Adipocyte (in vitro differentiated cells): Measurements from ENCODE around the gene TRPM3.

Source experiments
- DNase-seq: peaks from one replicate; pipeline ENCODE4 v3.0.0-alpha.2; 2015; ENCODE audit warnings: low read depth
- H3K27me3 ChIP-seq: replicated peaks from 2 replicates; pipeline ENCODE4 v1.7.0; 2013; ENCODE audit warnings: mild to moderate bottlenecking, low read length, moderate library complexity; ENCODE audit not compliant: control insufficient read depth, insufficient read depth
- H3K36me3 ChIP-seq: 2 replicates; pipeline ENCODE4 v1.7.0; 2013; ENCODE audit warnings: low read length, mild to moderate bottlenecking, moderate library complexity; ENCODE audit not compliant: control insufficient read depth, insufficient read depth, severe bottlenecking
- H3K4me1 ChIP-seq: 2 replicates; pipeline ENCODE4 v1.7.0; 2013; ENCODE audit warnings: mild to moderate bottlenecking, low read length, moderate library complexity; ENCODE audit not compliant: control insufficient read depth, insufficient read depth
- H3K4me3 ChIP-seq: 2 replicates; pipeline ENCODE4 v1.7.0; 2013; ENCODE audit warnings: mild to moderate bottlenecking, low read length, moderate library complexity
- H3K9ac ChIP-seq: 2 replicates; pipeline ENCODE4 v1.7.0; 2013; ENCODE audit warnings: mild to moderate bottlenecking, low read length, moderate library complexity
- H3K9me3 ChIP-seq: 2 replicates; pipeline ENCODE4 v1.7.0; 2013; ENCODE audit warnings: mild to moderate bottlenecking, low read length, moderate library complexity; ENCODE audit not compliant: control insufficient read depth

The TRPM3 gene

DNA sequence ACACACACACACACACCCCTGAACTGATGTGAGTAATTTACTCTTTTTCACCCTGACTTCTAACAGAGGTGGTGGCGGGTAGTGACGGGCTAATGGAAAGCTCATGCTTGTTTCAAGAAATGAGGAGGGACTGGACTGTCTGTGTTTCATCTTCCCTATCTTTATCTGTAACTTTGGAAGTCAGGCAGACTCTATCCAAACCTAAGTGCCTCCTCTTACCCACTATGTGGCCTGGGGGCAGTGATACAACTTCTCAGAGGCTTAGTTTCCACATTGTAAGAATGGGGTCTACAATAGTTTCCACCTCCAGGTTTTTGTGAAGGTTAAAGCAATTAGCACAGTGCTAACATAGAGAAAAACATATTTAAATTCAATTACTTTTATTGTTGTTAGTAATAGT lies 5.9 kb upstream of the TRPM3 start:
- no peaks in the 10 kb centered on the region for H3K9me3 ChIP-seq
- H3K9ac ChIP-seq = no peak overlapping the region
- H3K4me3 ChIP-seq = no peak overlapping the region
- H3K27me3 ChIP-seq = peaks cover 19% of the 10 kb centered on the region
- no peak for DNase-seq
- H3K36me3 ChIP-seq = no peaks in the 10 kb centered on the region
- H3K4me1 ChIP-seq = no peaks in the 10 kb centered on the region

DNA sequence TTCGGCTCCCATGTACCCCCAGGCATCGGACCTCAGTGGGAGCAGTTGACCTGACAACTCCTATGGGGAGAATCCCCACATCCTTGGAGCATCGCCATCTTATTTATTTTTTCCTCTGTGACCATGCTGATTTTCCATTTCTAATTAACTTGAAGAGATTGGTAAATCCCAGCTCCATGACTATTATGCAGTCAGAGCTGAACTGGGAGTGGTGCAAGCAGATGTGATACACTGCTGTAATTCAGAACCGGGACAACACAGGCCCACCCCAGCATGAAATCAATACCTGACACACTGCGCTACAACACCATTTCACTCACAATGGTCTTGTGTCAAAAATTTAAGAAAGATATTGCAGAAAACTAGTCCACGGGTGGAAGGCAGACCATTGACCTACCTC lies 1.0 kb upstream of the TRPM3 start:
- Histone ChIP-seq H3K27me3 (peaks cover 42% of the 10 kb centered on the region), H3K4me3 (no peak overlapping the region), H3K9ac (no peak overlapping the region), H3K4me1 (no peaks in the 10 kb centered on the region), H3K36me3 (no peaks in the 10 kb centered on the region), H3K9me3 (no peaks in the 10 kb centered on the region)
- DNase-seq = no peak

DNA sequence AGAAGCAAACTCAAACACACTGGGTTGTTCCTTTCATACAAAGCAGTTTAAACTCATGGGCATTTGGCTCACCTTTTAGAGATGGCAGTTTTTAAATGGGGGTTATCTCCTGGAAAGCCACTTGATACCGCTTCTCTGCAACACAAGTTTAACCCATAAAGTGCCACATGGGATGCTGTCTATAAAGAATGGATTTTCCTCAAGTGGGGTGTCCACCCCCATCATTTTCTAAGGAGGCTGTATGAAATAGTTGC lies 528 bp upstream of the TRPM3 start:
- Histone ChIP-seq H3K4me1 (no peaks in the 10 kb centered on the region), H3K4me3 (no peak overlapping the region), H3K9me3 (no peaks in the 10 kb centered on the region), H3K9ac (no peak overlapping the region), H3K27me3 (peaks cover 42% of the 10 kb centered on the region), H3K36me3 (no peaks in the 10 kb centered on the region)
- DNase-seq = no peak

- Histone ChIP-seq H3K36me3 (no peaks in the 10 kb centered on the region), H3K4me3 (no peak overlapping the region)
Measured at GRCh38 chr9:71120501-71121247, 747 bp downstream of the TRPM3 start.

GRCh38 chr9:71119746-71120145 lies 1.7 kb downstream of the TRPM3 start:
- Histone ChIP-seq H3K9me3 (no peaks in the 10 kb centered on the region), H3K36me3 (no peaks in the 10 kb centered on the region), H3K4me3 (no peak overlapping the region), H3K27me3 (peaks cover 42% of the 10 kb centered on the region), H3K9ac (no peak overlapping the region), H3K4me1 (no peaks in the 10 kb centered on the region)
- no peak for DNase-seq

More at GRCh38 chr9:71120501-71121247, 747 bp downstream of the TRPM3 start:
- H3K9ac ChIP-seq = no peak overlapping the region
- no peak for DNase-seq
- no peaks in the 10 kb centered on the region for H3K4me1 ChIP-seq
- peaks cover 42% of the 10 kb centered on the region for H3K27me3 ChIP-seq
- H3K9me3 ChIP-seq = no peaks in the 10 kb centered on the region

DNA sequence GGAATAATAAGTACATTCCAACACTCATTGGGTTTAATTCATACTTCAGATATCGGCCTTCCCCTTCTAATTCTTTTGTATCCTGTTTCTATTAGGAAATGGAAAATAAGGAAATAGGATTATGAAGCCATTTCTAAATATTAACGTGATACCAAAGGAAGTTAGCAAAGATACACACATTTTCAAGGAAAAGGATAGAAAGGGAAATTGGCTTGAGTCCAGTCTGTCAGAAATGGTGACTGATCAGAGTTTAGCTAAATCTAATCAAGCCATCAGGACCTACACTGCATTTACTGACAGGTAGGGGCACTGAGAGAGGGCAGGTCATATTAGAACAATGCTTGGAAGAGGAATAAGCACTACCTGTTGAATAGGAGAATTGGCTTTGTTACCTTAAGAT lies 3.1 kb downstream of the TRPM3 start:
- no peaks in the 10 kb centered on the region for H3K9me3 ChIP-seq
- H3K9ac ChIP-seq = no peak overlapping the region
- H3K36me3 ChIP-seq = no peaks in the 10 kb centered on the region
- no peak overlapping the region for H3K4me3 ChIP-seq
- H3K4me1 ChIP-seq = no peaks in the 10 kb centered on the region
- no peak for DNase-seq
- peaks cover 32% of the 10 kb centered on the region for H3K27me3 ChIP-seq

GRCh38 chr9:71115448-71115975 lies 5.9 kb downstream of the TRPM3 start:
- no peak for DNase-seq
- no peaks in the 10 kb centered on the region for H3K4me1 ChIP-seq

GRCh38 chr9:71112866-71113265 lies 8.6 kb downstream of the TRPM3 start:
- no peak for DNase-seq
- Histone ChIP-seq H3K4me3 (no peak overlapping the region), H3K36me3 (no peaks in the 10 kb centered on the region), H3K9me3 (no peaks in the 10 kb centered on the region), H3K9ac (no peak overlapping the region), H3K27me3 (no peaks in the 10 kb centered on the region), H3K4me1 (no peaks in the 10 kb centered on the region)

More at GRCh38 chr9:71115448-71115975, 5.9 kb downstream of the TRPM3 start:
- H3K4me3 ChIP-seq = no peak overlapping the region
- peaks cover 7% of the 10 kb centered on the region for H3K27me3 ChIP-seq
- H3K9me3 ChIP-seq = no peaks in the 10 kb centered on the region
- H3K36me3 ChIP-seq = no peaks in the 10 kb centered on the region
- no peak overlapping the region for H3K9ac ChIP-seq

DNA sequence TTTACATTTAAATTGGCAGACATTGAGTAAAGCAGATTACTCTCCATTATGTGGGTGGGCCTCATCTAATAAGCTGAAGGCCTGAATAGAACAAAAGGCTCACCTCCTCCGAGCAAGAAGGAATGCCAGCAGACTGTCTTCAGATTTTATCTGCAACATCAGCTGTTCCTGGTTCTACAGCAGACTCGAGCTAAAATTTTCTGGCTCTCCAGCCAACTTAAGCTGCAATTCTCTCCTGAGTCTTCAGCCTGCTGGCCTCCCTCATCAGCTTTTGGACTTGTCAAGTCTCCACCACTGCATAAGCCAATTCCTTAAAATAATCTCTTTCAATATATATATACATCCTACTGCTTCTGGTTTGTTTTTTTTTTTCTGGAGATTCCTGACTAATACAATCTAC lies 12.5 kb downstream of the TRPM3 start:
- Histone ChIP-seq H3K9me3 (no peaks in the 10 kb centered on the region), H3K9ac (no peak overlapping the region), H3K4me3 (no peak overlapping the region), H3K27me3 (no peaks in the 10 kb centered on the region), H3K36me3 (no peaks in the 10 kb centered on the region), H3K4me1 (no peaks in the 10 kb centered on the region)
- no peak for DNase-seq

DNA sequence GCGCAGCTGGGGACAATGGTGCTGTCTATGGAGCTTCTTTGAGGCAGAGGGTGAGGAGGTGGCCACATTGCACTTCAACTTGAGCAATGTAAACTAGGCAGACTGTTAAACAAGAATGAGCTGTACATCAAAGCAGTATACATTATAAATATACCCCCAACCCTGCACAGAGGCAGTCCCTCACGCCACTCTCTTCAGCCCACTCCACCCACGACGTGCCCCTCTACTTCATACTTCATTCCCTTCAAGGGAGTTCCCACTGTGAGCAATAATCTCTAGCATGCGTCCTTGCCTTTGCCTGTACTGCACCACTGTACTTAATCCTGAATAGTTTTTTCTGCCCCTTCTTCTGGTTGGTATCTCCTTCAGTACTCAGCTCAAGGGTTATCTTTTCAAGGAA lies 14.4 kb downstream of the TRPM3 start:
- no peak for DNase-seq
- Histone ChIP-seq H3K36me3 (no peaks in the 10 kb centered on the region), H3K27me3 (no peaks in the 10 kb centered on the region), H3K4me3 (no peak overlapping the region), H3K9ac (no peak overlapping the region), H3K4me1 (no peaks in the 10 kb centered on the region), H3K9me3 (no peaks in the 10 kb centered on the region)

- H3K9me3 ChIP-seq = peaks cover 4% of the 10 kb centered on the region
- H3K36me3 ChIP-seq = no peaks in the 10 kb centered on the region
- H3K4me3 ChIP-seq = no peak overlapping the region
- H3K27me3 ChIP-seq = no peaks in the 10 kb centered on the region
- H3K9ac ChIP-seq = no peak overlapping the region
- DNase-seq = no peak
- no peaks in the 10 kb centered on the region for H3K4me1 ChIP-seq
Measured at GRCh38 chr9:71105192-71105591, 16.2 kb downstream of the TRPM3 start.

DNA sequence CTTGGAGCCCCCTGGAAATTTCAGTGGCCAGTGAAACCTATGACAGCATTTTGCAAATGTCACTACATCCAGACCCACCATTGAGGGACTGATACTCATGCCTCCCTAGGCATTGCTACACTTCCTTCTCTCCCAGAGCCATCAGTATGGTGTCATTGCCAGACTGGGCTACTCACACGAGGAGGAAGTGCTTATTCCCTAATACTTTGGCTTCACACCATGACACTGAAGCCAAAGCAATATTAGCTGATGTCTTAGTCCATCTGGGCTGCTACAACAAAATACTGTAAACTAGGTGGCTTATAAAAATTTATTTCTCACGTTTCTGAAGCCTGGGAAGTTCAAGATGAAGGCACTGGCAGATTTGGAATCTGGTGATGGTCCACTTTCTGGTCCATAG lies 22.6 kb downstream of the TRPM3 start:
- Histone ChIP-seq H3K4me1 (peaks cover 6% of the 10 kb centered on the region), H3K4me3 (no peak overlapping the region), H3K9ac (no peak overlapping the region), H3K36me3 (no peaks in the 10 kb centered on the region), H3K27me3 (no peaks in the 10 kb centered on the region), H3K9me3 (peaks cover 4% of the 10 kb centered on the region)
- DNase-seq = no peak
